ENCODE data around the gene LDLRAP1.

The LDLRAP1 gene

DNA sequence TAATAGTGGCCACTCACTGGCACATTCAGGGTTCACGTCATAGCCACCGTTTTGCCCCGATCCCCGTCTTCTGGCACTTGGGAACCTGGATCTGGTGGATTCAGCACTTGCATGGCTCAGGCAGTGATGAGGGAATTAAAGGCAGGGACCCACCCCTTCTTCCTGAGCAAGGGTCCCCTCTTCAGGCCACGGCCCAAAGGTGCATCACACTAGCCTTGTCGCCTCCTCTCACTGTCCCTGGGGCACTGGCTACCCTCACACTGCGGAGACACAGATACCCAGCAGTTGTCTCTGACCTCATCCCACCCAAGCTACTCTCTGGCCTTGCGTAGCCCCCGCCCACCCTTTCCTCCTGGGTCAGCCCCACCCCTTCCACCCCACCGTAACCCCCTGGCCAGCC is 19.9 kb upstream of the LDLRAP1 start:
- no peak for FAIRE-seq
- peak; percentile 61 for DNase-seq (ENCODE audit: insufficient read length, low spot score)

DNA sequence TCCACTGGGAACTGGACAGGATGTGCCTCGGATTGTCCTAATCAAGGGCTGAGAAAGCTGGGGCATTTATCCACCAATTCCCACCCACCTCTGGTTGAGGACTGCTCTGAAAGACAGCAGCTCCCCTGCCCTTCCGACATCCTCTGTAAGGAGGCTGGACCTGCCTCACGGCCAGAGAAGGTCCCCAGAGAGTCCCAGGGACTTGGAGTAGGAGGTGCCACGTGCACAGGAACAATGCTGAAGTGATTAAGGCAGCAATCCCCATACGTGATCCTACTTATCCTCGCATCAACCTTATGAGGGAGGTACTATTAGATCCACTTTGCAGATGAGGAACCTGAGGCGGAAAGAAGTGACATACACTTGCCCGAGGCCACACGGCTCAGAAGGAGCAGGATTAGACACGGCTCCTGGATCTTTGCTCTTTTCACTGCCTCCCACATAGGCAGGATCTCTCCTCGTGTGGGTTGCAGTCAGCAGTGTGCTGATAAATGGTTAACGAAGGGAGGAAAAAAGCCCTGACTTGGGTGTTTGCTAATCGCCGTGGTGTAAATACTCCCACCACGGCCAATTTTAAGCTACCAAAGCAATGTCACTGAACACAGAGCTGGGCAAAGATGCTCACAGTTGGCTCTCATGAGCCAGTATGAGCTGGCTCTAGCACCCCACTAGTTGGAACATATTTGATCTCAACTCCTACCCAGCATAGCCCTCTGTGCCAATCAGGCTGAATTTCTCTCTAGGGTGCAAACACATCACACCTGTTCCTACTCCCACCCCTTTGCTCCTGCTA is 18.6 kb upstream of the LDLRAP1 start:
- FAIRE-seq (no peak), DNase-seq (ENCODE audit: insufficient read length, low spot score) (no peak)

DNA sequence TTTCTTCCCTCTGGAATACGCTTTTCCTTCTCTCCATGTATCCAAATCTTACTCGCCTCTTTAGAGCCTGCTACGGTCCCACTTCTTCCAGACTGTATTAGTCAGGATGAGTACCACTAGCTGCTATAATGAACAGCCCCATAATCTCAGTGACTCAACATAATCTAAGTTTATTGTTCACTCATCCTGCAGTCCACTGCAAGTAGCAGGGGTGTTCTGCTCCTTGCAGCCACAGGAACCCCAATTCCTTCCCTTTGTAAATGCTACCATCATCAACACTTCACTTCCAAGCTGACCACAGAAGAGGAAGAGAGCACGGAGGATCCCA is 18.1 kb upstream of the LDLRAP1 start:
- DNase-seq (ENCODE audit: insufficient read length, low spot score) (no peak), FAIRE-seq (no peak)

DNA sequence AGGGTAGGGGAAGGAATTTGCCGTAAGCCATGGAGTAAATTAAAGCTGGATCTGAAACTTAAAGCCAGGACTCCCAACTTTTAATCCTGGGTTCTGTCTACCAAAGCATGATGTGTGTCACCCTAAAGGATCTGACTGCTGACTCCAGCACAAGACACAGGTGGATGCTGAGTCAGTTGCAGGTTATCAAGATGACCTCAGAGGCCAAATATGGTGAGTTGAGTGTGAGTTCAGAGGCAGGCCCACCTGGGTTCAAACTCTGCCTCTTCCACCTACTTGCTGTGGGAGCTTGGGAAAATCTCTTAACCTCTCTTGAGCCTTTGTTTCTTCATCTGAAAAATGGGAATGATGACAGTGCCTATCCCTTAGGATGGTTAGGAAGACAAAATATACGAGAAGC is 16.7 kb upstream of the LDLRAP1 start:
- FAIRE-seq (no peak), DNase-seq (ENCODE audit: insufficient read length, low spot score) (no peak)

DNA sequence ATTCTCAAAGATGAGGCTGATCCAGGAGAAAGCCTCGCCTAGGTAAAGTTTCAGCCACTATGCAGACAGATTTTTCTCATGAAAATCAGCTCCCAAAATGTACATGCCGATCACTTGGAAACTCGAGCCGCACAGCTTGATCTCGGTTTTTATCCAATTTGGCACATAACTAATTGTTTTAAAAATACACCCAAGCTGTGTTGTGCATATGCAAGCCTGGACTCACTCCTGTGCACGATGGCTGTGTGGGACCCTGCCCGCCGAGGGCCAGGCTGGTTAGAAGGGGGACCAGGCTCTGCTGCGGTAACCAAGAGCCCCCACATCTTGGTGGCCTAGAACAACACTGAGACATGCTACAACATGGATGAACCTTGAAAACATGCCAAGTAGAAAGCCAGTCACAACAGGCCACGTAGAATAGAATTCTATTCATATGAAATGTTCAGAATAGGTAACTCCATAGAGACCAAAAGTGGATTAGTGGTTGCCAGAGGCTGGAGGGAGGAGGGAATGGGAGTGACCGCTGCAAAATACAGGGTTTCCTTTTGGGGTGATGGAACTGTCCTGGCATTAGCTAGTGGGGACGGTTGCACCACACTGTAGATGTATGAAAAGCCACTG is 16.1 kb upstream of the LDLRAP1 start:
- DNase-seq (ENCODE audit: insufficient read length, low spot score) (no peak), FAIRE-seq (no peak)

DNA sequence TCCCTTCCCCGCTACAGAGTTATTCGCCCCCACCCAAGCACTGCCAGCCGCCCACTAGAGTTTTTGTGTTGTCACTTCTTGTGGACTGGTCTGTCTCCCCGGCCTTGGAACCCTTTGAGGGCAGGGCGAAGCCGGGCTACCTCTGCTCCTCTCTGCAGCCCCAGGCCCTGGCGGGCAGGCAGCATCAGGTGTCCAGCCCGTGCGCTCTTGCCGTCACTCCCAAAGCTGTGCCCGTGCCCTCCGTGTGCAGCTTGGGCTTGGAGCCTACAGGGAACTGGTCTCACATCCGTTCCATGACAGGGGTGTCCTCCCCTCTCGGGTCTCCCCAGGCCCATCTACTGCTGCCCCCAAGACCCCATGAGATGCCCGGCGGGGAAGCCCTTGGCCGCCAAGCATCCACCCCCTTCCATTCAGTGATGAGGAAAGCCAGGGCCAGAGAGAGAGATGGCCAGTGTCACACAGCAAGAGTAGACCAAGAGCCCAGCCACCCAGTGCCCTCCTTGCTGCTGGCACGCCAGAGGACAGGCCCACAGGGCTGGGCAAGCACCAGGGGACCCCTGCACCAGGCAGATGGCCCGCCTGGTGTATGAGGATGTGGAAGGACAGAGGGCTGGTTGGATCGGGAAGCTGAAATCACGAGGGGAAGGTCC is 15.3 kb upstream of the LDLRAP1 start:
- DNase-seq (ENCODE audit: insufficient read length, low spot score) = no peak
- FAIRE-seq = no peak

DNA sequence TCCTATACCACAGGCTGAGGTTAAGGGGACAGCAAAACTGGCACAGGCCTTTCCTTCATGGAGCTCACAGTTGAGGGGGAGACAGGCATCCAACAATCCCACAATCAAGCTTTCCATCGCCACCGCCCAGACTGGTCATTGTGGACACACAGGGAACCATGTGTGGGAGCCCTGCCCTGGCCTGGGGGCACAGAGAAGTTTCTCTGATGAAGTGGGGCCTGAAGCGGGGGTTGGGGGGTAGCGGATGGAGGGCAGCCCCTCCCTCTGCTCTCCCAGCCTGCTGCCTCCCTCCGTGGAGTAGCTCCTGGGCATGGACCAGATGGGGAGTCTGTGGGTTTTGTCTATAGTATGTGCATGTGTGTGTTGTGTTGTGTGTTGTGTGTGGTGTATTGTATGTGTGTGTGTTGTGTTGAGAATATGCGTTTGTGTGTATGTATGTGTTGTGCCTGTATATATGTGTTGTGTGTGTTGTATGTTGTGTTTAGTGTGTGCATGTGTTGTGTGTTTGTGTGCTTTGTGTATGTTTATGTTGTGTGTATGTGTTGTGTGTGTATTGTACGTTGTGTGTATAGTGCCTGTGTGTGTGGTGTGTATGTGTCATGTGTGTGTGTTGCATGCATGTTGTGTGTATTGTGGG is 14.4 kb upstream of the LDLRAP1 start:
- DNase-seq (ENCODE audit: insufficient read length, low spot score) = no peak
- FAIRE-seq = peak; percentile 95

DNA sequence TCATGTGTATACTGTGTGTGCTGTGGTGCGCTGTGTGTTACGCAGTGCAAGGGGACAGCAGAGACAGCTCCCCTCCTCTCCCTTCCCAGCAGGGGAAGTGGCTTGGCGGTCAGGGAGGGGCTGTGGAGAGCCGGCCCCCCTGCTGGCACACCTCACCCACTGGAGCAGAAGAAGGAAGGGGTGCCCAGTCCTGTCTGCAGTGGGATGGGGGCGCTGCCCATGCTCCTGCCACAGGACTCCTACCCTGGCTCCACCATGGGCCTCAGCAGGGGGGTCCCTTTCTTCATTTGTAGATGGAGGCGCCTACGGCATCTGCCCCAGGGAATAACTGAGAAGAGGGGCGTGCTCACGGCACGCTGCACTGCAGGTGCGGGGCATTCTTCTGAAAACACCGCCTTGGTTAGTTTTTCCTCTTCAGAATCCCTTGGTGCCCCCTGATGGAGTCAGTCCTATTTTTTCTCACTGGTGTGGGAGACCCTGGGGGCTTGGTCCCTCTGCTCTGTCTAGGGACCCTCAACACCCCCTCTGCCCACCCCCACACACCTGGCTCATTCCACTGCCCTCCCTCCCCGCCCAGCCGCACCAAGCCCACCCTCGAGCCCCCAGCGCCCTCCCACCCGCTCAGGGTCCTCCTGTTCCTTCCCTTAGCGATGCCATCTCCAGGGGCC is 13.8 kb upstream of the LDLRAP1 start:
- FAIRE-seq (no peak), DNase-seq (ENCODE audit: insufficient read length, low spot score) (no peak)

DNA sequence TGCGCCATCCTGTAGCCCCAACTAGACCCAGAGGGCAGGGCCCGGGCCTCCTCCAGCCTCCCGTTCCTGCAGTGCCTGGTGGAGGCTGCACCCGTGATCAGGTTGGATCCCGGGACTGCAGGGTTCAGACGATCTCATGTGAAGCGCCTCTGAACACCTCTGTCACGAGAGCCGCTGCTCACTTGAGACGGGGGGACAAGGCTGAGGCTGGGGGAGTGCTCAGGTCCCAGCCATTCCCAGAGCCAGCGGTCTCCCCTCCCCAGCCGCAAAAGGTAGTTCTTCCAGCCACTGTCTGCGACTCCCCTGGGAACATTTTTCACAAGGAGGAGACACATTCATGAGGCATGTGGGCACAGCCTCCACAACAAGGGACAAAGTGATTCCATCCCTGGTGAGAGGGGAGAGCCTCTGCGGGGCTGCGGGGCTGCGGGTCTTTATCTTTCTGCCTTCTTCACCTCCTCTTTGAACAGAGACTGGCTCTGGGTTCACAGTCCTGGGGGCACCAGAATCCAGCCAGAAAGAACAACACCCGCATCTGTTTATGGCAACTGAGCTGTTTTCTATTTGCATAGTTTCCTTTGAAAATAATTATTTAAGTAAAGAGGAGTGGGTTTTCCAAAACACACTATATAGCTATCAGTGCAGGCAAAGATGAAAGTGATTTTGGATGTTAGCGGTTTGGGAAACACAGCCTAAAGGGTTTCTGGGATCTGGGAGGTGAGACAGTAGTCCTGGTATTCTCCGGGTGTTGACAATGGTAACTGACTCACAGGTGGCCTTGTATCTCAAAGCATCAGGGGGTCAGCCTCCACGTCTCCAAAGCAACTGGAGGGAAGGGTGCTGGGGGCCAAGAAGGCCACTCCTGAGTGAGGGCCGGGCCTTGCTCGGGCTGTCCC is 13.0 kb upstream of the LDLRAP1 start:
- FAIRE-seq = no peak

DNA sequence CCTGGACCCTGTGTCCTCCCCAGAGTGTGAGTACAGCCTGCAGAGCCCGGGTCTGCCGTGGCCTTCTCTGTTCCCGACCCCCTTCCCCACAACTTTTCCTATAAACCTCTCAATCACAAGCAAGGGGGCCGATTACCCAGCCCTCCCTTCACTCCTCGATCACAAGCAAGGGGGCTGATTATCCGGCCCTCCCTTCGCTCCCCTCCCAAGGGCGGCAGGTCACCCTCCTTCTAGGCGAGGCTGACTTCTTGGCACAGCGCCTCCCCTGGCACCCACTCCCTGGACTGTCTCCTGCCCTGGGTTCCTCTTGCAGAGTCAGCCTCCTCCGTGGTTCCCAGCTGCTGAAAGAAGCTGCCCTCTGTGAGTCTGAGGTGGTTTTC is 12.3 kb upstream of the LDLRAP1 start:
- DNase-seq (ENCODE audit: insufficient read length, low spot score) (no peak), FAIRE-seq (no peak)

More for the DNA sequence above, 13.0 kb upstream of the LDLRAP1 start:
- no peak for DNase-seq (ENCODE audit: insufficient read length, low spot score)

DNA sequence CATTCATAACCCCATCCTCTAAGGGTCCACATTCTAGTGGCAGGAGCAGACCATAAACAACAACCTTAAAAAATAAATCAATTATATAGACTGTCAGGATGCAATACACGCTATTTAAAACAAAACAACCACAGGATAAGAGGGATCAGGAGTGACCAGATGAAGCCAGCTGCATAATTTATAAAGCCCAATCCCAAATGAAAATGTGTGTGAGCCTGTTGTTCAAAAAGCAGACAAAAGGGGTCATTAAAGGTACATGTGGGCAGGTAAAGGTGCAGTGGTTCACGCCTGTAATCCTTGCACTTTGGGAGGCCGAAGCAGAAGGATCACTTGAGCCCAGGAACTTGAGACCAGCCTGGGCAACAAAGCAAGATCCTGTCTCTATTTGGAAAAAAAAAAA is 10.4 kb upstream of the LDLRAP1 start:
- FAIRE-seq (no peak), DNase-seq (ENCODE audit: insufficient read length, low spot score) (no peak)

DNA sequence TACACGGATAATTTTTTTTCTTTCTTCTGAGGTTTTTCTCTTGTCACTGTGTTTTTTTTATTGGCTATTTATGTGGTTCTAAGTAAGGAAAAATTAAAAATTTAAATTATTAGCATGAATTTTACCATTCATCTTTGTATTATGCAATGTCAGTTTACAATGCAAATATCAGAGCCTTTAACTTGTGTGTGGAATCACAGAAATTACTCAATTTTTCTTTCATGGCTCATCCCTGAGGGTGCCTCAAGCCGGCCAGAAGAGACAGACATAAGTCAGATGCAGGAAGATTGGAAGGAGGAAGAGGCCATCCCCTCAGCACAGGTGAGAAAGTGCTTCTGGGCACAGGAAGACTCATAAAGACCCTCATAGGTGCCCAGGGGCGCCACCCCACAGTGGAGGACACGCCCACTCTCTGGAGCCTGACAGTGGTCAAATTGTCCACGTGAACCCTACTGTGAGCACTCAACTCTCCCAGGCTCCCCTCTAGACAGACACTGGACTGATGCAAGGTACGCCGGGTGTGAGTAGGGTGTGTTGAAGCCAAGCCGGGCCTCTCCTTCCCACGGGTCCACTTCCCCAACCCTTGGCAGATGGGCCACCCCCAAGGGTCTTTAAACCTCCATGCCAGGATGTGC is 9.5 kb upstream of the LDLRAP1 start:
- DNase-seq (ENCODE audit: insufficient read length, low spot score) (no peak), FAIRE-seq (no peak)

DNA sequence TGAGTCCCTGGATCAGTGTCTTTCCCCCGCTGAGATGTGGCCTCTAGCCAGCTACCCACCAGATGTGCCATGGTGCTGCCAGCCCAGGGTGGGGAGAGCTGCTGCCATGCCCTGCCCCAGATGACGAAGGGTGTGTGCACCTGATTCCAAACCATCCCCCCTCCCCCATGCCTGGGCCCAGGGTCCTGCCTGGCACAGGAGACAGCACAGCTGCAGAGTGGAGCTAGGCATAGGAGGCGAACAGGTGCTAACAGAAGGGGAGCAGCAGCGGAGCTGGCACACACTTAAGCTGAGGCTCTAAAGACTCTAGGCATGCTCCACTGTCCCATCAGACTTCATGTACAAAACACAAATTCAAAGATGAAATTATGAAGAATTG is 9.0 kb upstream of the LDLRAP1 start:
- FAIRE-seq = no peak
- DNase-seq (ENCODE audit: insufficient read length, low spot score) = no peak

DNA sequence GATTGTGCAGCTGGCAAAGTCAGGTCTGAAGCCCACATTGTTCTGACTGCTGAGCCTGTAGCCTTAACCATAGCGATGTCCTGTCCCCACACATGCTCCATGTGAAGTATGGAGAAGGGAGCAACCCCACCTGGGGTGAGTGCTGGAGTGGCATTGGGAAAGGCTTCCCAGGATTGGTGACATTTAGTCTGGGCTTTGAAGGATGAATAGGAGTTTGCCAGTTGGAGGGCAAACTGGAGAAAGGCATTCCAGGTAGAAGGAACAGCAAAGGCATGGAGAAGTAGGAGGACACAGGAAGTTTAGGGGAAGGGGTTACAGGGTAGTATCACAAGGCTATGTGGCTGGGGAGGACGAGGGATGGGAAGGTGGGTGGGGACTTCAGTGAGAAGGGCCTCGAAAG is 7.3 kb upstream of the LDLRAP1 start:
- no peak for FAIRE-seq
- no peak for DNase-seq (ENCODE audit: insufficient read length, low spot score)

DNA sequence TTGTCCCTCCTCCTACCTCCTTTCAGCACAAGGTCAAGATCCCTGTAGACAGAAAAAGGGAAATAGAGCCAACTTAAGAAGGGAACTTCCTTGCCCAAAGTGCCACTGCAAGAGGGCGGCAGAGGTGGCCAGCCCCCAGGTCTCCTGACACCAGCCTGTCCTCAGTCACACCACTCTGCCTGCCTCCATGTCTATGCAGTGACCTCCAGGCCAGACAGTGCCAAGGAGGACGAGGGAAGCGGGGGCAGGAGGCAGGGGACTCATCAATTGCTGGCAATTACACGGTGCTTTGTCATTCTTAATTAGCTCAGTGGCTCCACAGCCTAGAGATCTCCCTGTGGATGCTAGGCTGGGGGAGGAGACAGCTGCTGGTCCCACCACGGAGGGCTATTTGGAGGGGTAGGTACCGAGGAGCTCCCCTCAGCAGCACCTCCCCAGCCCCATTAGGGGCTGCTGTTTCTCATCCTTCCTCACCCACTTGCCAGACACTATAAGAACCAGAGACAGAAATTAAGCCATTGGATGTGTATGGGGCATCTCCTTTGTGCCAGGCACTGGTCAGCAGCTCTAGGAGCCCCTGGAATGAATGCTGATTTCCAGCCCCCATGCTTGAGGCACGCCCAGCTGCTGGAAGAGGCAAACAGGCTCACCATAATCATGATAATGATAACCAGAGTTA is 6.1 kb upstream of the LDLRAP1 start:
- FAIRE-seq = no peak
- DNase-seq (ENCODE audit: insufficient read length, low spot score) = no peak

DNA sequence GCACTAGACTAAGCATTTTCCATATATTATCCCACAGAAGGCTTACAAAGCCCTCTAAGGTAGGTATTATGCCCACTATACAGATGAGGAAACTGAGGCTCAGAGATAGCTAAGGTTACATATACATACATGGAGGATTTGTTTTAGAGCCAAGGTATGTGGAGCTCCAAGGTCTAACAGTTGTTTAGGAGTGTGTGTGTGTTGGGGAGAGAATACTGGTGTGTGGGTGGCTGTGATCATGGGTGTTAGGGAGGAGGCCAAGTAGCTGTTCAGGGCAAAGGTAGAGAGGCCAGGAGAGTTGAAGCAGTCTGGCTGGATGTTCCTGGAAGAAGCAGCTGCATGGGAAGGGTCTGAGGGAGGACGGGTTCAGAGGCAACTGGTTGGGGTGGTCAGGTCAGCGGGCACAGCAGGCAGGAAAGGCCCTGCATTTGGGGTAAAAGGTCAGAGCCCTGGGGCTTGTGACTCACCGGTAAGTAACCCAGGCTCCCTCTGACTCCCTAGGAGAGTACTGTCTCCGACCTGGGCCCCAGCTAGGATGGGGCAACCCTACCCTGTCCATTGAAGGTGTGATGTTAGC is 5.1 kb upstream of the LDLRAP1 start:
- FAIRE-seq (peak; percentile 68), DNase-seq (ENCODE audit: insufficient read length, low spot score) (no peak)

DNA sequence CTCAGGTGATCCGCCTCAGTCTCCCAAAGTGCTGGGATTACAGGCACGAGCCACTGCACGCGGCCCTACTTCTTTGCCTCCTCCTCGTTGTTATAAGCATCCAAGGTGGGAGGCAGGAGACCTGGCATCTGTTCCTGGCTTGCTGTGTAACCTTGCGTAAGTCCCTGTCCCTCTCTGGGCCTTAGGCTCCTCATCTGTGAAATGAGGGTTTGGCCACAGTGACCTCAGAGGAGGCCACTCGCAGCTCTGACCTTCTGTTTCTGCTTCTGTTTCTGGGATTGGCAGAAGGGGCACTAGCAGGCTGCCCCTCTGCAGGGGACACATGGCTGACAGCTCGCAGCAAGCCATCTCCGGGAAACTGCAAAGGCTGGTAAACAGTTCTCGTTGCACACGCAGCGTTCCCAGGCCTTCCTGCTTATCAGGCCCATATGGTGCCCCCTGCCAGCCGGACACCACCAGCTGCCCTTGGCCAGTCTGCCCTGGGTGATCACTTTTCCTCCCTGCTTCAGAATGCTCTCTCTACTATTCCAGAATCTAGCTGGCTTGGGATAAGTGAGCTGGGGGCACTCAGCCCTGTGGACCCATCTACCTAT is 2.6 kb upstream of the LDLRAP1 start:
- FAIRE-seq = no peak

DNA sequence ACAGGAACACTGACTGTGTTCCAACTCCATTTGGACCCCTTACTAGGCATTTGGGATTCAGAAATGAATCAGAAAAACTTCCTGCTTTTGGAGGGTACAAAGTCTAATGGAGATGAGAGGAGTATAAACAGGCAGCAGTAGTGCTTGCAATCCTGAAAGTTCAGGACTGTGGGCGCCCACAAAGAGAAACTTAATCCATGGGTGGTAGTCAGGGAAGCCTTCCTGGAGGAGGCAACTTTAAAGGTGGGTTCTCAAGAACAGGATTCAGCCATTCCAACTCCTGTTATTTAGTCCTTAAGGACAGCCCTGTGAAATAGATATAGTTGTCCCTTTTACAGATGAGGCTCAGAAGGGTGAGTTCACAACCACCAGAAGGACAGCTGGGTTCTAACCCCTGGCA is 2.0 kb upstream of the LDLRAP1 start:
- FAIRE-seq (no peak), DNase-seq (ENCODE audit: insufficient read length, low spot score) (no peak)

More for the DNA sequence above, 2.6 kb upstream of the LDLRAP1 start:
- DNase-seq (ENCODE audit: insufficient read length, low spot score) = no peak
